NOMO-1 (cell line): Measurements from ENCODE around the gene ENPP1.
"Not testable (repeated sequence)": the region's sequence is repeated elsewhere in the genome, so short reads cannot be mapped to it uniquely, and the experiment has no call there.

Experiments used
- DNase-seq, 2 experiments: peaks; one replicate each; lab custom pipeline; 2025; ENCODE audit not compliant: unreplicated experiment in 2 of 2; lab: John Stamatoyannopoulos, UW

ENPP1 gene

DNA sequence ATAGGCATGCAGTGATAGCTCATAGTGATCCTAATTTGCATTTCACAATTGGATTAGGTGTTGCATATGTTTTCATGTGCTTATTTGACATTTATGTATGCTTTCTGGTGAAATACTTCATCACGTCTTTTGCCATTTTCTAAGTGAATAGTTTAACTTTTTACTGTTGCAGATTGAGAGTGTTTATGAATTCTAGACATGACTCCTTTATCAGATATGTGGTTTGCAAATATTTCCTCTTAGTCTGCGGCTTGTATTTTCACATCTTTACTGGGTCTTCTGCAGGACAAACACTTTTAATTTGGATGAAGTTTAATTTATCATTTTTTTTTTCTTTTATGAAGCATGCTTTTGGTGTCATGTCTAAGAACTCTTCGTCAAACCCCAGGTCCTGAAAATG is 104.1 kb downstream of the ENPP1 start:
- DNase-seq: no peak

DNA sequence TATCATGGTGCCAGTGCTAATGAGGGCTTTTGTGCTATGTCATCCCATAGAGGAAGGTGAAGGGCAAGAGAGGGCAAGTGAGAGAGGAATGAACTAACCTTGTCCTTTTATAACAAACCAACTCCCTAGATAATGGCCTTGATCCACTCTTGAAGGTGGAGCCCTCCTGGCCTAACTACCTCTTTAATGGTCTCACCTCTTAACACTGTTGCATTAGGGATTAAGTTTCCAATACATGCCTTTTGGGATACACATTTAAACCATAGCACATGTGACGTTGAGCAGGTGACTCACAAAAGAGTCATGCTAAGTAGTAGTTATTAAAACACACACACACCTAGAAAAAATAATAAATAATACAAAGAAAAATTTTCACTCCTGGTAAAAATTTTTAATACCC is 106.4 kb downstream of the ENPP1 start:
- no peak for DNase-seq

DNA sequence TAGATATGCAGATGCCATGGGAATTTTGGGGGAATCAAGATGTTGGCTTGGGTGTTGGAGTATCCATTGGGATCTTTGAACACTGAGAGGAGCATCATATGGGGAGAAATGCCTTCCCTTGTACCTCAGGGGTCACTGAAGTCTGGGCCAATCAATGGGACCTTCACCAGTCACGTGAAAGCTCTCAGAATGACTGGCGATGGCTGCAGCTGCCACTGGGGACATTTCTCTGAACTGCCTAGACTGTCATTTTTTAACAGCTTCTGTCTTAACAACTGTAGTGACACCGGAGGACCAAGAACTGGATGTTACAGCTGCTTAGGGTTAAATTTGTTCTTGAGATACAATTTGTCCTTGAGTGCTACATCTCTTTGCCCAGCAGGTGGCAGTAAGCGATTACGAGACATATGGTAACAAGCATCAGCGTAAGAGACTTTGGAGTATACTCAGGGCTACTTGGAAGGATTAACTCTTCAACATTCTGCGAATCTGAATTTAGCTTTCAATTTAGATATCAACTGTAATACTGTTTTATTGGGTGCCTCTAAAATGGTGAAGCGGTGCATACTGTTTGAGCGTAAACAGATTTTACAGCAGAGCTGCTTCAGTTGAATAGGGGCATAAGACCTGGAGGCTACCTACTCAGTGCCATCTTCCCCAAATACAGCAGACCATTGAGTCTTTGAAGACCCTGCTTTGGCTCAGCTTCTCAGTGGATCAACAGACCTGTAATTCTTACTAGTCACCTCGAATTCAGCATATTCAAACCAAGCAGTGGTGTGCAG is 107.3 kb downstream of the ENPP1 start:
- DNase-seq: peak; percentile 9 to 65

DNA sequence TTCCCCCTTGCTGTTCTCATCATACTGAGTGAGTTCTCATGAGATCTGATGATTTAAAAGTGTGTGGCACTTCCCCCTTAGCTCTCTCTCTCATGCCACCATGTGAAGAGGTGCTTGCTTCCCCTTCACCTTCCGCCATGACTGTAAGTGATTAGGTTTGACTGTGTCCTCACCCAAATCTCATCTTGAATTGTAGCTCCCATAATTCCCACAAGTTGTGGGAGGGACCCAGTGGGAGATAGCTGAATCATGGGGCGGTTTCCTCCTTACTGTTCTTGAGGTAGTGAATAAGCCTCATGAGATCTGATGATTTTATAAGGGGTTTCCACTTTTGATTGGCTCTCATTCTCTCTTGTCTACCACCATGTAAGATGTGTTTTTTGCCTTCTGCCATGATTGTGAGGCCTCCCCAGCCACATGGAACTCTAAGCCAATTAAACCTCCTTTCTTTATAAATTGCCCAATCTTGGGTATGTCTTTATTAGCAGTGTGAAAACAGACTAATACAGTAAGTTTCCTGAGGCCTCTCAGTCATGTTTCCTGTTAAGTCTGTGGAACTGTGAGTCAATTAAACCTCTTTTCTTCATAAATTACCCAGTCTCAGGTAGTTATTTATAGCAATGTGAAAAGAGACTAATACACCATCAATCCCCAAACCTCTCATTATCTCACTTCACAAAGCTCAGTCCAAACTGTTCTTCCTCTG is 108.4 kb downstream of the ENPP1 start:
- not testable (repeated sequence) for DNase-seq

DNA sequence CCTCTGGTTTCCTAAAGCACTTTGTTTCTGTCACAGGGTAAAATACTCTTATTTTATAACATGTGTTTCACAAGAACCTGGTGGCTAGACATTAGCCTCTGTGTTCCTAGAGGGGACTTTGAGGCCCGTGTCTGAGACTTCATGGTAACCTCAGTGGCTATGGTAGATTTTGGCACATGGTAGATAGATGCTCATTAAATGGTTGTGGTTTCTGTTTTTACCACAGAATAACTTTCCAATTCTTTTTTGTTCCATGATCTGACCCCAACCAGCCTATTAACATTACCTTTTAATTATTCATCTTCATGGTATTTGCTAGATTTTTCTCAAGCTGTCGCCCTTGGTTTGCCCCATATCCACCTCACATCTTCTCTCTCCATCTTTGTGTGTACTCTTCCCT is 109.0 kb downstream of the ENPP1 start:
- DNase-seq: no peak

DNA sequence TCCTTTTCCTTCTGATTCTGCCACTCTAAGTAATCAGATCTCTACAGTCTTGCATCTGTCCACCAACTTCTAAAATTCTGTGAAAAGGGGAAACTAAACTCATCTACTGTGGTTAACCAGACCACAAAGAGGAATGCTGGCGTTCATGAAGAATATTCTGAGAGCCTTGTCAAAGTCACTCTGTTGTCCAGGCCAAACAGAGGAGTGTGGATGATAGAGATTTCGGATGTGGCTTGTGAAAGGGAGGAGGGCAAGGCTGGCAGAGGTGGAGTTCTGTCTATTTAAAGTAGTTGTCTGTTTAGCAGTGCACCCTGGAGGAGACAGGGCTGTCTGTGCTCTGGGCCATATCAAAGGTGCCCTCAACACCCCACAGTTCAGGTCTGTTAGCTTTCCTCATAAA is 109.5 kb downstream of the ENPP1 start:
- peak in 1 of 2 experiments; percentile 56 for DNase-seq

DNA sequence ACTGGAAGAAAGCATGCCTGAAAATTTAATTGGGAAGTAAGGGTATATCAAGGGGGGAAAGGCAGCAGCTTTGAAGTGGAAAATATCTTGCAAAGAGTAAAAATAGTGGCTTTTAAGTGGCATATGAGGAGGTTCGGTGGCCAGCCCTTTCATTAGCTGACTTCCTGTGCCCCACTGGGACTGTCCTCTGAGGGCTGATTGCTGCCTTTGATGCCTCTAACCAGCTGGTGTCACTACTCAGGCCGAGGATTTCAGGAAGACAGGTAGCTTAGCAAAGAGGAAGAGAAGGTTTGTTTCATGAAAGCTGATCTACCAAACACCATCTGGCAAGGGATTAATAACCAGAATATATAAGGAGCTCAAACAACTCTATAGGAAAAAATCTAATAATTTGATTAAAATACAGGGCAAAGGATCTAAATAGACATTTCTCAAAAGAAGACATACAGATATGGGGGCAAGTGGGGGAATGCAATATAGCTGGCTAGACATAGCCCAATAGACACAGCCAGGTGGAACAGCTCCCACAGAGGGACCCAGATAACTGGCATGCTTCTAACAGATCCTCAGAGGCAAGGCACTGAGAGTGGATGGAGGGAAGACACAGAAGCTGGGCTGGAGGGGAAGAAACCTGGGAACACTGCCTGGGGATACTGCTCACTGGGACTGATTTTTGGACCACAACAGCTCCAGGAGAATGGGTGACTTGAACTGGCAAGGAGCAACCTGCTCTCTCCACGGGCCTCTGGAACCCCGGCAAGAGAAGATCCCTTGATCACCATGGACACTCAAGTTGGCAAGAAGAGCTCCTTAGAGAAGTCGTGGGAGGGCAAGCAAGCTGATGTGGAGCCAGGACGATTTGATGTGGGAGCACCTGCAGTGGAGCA is 110.2 kb downstream of the ENPP1 start:
- no peak for DNase-seq

DNA sequence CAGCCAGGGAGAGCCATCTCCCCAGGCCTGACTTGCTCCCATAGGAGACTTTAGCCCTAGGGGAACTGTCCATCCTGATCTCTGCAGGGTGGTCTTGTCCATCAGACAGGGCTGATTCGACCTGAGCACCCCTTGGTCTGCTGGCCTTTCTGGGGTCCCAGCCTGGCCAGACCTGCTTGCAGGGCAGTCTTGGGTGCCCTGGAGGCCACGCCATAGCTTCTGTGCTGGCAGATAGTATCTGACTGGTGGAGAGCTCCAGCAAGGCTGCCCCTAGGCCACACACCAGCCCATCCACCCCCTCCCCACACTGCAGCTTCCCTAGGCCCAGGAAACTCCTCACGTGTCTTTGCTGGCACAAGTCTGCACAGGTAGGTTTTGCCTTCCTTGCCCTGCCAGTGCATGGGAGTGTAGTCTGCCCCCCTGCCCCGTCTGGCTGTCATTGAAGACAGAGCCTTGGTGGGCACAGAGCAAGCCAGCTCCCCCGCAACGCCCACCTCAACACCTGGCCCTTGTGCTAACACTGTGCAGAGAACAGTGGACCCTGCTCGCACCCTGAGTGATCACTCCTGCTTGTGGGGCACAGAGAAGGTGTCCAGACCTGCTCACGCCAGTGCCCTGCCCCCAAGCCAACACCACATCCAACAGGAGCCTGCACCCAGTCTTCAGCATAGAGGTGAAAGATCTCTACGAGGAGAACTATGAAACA is 111.0 kb downstream of the ENPP1 start:
- DNase-seq: no peak

DNA sequence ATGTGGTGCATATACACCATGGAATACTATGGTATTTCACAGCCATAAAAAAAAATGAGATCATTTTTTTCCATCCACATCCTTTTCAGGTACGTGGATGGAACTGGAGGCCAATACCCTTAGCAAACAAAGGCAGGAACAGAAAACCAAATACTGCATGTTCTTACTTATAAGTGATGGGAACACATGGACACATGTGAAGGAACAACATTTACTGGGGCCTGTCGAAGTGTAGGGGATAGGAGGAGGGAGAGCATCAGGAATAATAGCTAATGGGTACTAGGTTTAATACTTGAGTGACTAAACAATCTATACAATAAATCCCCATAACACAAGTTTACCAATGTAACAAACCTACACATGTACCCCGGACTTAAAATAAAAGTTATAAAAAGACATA is 112.8 kb downstream of the ENPP1 start:
- DNase-seq: no peak

DNA sequence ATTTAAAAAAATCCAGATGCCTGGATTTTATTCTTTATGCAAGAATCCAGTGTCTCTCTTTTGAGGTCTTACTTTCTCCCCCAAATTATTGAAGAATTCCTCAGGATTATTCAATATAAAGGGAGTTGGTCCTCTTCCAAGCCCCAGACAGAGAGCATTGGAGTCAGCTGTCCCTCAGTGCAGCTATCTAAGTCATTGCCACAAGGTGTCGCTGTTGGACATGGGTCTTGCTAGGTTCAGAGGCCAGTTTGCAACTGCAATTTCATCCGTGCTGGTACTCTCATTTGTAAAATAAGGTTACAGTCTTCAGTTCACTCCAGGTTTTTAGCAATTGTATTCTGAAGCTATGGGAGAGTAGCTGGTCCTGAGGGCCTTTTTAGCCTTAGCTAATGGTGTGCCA is 115.5 kb downstream of the ENPP1 start:
- DNase-seq: peak; percentile 28 to 43

DNA sequence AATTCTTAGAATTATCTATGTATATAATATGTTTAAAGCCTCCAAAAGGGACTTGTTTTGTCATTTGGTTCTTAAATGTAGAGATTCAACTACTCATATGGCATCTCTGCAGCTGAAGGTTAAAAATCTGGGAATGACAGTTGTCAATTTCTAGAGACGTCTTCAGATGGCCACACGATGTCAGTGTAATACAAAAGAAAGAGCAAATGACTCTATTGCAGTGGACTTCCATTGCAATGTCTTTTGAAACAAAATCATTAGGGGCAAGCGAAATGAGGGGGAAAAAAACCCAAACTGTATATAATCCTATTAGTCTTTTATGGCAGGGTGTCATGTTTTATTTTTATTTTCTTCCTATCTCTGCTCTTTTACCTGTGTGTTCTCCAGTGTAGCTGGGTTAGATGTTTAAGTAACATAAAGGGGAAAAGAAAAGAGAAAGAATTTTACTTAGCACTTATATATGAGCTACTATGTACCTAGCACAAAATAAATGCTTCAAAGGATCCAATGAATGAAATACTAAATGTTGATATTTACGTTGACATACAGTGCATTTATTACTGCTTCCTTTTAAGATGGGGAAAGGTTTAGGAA is 117.2 kb downstream of the ENPP1 start:
- DNase-seq: peak in 1 of 2 experiments; percentile 38

DNA sequence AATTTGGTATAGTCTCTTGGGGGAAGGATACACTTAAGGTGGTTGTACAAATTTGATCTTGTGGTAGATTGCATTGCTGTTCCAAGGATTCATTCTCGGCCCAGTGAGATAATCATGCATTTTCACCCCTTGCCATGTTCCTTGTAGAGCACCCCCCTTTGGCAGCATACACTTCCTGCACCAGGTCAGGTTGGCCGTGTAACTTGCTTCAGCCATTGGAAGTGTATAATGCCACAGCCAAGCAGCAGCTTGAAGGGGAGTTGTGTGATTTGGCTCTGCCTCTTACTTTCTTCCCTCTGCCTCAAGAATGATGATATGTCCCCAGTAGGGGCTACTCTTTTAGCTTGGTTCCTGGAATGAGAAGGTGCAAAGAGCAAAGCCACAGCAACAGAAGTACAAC is 121.4 kb downstream of the ENPP1 start:
- no peak for DNase-seq

DNA sequence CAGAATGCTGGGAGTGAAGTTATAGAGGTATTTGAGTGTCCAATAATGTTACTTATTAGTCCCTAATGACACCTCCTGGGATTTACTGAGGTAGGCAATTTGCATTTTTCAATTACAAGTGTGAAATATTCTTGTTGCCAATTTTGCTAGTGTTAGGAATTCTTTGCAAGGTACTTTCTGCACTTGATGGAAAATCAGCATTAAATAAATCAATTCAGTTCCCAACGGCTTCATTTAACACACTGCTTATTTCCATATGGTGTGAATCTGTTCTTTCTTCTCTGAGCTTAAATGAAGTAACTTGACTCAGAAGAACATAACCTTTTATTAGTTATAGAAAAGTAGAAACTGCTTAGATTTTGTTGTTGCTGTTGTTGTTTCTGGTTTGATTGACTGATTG is 122.2 kb downstream of the ENPP1 start:
- no peak for DNase-seq

DNA sequence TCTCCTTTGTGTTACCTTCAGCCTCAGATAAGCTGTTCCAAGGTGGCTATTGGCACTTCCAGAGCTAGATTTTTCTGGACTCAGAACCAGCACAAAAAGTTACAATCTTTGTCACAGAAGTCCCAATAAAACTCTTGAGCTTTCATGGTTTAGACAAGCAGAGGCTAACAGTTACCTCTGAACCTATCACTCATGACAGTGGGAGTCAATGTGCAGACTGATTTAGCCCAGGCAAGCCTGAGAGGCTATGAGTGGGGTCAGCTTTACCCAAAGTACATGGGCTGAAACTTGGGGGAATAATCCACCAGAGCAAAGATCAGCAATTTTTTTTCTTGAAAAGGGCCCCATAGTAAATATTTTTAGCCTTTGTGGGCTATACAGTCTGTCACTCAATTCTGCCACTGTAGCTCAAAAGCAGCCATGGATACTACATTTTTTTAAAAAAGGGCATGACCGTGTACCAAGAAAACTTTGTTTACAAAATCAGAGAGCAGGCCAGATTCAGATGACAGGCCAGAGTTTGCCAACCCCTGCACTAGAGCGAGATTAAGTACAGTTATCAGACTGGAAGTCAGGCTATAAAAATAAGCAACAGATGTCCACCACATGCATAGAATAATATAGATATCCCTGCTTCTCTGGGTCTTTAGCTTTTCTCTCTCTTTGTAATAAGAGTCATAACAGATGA is 123.4 kb downstream of the ENPP1 start:
- DNase-seq: no peak

DNA sequence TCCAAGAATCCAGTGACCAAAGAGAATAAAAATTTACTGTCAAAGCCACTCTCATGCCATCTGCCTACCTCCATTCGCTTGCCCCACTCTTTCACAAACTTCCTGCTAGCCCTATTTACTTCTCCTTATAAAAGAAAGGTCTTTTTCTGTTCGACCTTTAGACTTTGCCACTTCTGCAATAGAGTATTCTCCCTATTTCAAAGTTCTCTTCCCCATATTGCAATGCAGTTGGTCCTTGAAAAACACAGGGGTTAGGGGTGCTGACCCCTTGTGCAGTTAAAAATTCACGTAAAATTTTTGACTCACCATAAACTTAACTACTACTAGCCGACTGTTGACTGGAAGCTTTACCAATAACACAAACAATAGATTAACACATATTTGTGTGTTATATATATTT is 128.3 kb downstream of the ENPP1 start:
- peak; percentile 81 to 90 for DNase-seq

DNA sequence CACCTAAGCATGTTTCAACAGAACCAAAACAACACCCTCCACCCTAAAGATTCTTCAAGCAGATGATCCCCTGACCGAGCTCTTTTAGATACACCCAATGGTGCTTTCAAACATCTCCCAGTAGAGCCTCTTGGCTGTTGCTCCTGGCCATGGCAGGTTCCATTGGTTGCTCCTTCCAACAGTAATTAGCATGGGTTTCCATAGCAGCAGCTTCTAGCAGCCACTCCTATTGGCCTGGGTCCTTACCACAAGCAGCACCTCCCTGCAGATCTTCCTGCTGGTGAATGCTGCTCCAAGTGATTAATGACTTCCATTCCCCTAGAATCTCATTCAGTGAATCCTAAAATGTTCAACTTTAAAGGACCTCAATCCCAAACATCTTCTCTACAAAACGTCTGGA is 129.4 kb downstream of the ENPP1 start:
- no peak for DNase-seq

DNA sequence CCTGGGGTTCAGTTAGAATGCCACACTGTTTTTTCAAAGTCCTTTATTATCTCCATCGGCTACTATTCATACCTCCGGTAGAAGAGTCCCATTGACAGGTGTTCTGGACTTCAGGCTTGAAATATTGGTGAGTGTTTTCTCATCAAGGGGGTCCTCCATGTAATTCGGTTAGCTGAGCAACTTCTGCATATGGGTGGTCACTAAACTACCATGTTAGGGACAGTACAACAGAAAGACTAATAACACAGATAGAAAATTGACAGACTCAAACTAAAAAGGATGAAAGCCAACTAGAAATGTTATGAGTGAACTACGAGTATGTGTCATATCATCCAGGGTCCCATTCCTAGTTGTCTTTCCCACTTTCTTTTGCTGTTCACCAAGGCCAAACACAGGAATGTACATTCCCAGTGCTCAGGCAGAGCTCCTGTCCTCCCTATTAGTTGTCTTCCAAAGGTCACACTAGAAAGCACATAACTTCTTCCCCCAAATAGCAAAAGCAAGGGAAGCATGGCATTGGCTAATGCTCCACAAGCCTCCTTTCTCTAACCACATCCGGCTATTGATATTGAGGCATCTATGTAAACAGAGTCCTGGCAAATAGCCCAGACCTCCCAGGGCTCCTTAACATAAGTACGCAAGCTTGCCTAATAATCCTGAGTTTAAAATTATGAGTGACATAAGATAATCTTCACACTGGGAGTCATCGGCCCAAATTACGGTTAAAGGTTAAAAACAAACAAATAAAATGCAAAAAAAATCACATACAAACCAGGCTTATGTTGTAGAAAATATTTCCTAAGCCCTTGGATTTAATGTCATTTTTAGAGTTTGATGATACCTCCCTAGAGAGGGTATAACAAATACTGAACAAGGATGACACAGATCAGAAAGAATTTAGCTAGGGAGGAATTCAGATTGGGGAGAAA is 130.1 kb downstream of the ENPP1 start:
- no peak for DNase-seq
